Measurements from ENCODE around the gene PLK2. TPM values are rescaled to one million over a fixed set of nuclear protein-coding genes. Genes with fewer than 3 reads are reported as not detected.

PLK2 gene
- polyA plus RNA-seq (ENCODE audit: insufficient read depth in 1 of 5, insufficient read length in 5 of 5, low replicate concordance in 1 of 5): 100 to 1,000 TPM; 202 to 317 (median 288) TPM
- long read RNA-seq, donor 1, transcript PLK2-206 (2 exons, 625 nt): major isoform, 34 of 84 reads
- long read RNA-seq, donor 1, transcript PLK2-213 (3 exons, 823 nt): minor isoform, 9 of 84 reads
- long read RNA-seq, donor 1, transcript PLK2-201 (14 exons, 2,960 nt): minor isoform, 14 of 84 reads
- long read RNA-seq, donor 1, partial matches to known transcripts: 25 of 84 reads
- long read RNA-seq, donor 1, other reads (novel, unspliced or antisense): 0 of 84 reads
- long read RNA-seq, donor 2, transcript PLK2-201 (14 exons, 2,960 nt): major isoform, 14 of 21 reads
- long read RNA-seq, donor 2, partial matches to known transcripts: 0 of 21 reads
- long read RNA-seq, donor 2, other reads (novel, unspliced or antisense): 0 of 21 reads
- long read RNA-seq, donor 3, transcript PLK2-206 (2 exons, 625 nt): major isoform, 25 of 58 reads
- long read RNA-seq, donor 3, transcript PLK2-213 (3 exons, 823 nt): minor isoform, 7 of 58 reads
- long read RNA-seq, donor 3, transcript PLK2-212 (2 exons, 275 nt): minor isoform, 6 of 58 reads
- long read RNA-seq, donor 3, transcript PLK2-201 (14 exons, 2,960 nt): minor isoform, 8 of 58 reads
- long read RNA-seq, donor 3, partial matches to known transcripts: 11 of 58 reads
- long read RNA-seq, donor 3, other reads (novel, unspliced or antisense): 0 of 58 reads
- long read RNA-seq, donor 4, transcript PLK2-206 (2 exons, 625 nt): major isoform, 28 of 65 reads
- long read RNA-seq, donor 4, transcript PLK2-213 (3 exons, 823 nt): minor isoform, 5 of 65 reads
- long read RNA-seq, donor 4, transcript PLK2-201 (14 exons, 2,960 nt): minor isoform, 5 of 65 reads
- long read RNA-seq, donor 4, partial matches to known transcripts: 22 of 65 reads
- long read RNA-seq, donor 4, other reads (novel, unspliced or antisense): 0 of 65 reads
- long read RNA-seq, donor 5, transcript PLK2-201 (14 exons, 2,960 nt): minor isoform, 10 of 94 reads
- long read RNA-seq, donor 5, transcript PLK2-206 (2 exons, 625 nt): major isoform, 50 of 94 reads
- long read RNA-seq, donor 5, transcript PLK2-212 (2 exons, 275 nt): minor isoform, 5 of 94 reads
- long read RNA-seq, donor 5, partial matches to known transcripts: 22 of 94 reads
- long read RNA-seq, donor 5, other reads (novel, unspliced or antisense): 0 of 94 reads
- long read RNA-seq, donor 6, transcript PLK2-206 (2 exons, 625 nt): major isoform, 53 of 108 reads
- long read RNA-seq, donor 6, transcript PLK2-213 (3 exons, 823 nt): minor isoform, 7 of 108 reads
- long read RNA-seq, donor 6, transcript PLK2-201 (14 exons, 2,960 nt): minor isoform, 8 of 108 reads
- long read RNA-seq, donor 6, partial matches to known transcripts: 36 of 108 reads
- long read RNA-seq, donor 6, other reads (novel, unspliced or antisense): 0 of 108 reads
- long read RNA-seq, donor 7, transcript PLK2-206 (2 exons, 625 nt): major isoform, 7 of 24 reads
- long read RNA-seq, donor 7, transcript PLK2-201 (14 exons, 2,960 nt): minor isoform, 6 of 24 reads
- long read RNA-seq, donor 7, partial matches to known transcripts: 5 of 24 reads
- long read RNA-seq, donor 7, other reads (novel, unspliced or antisense): 0 of 24 reads
- long read RNA-seq, donor 8, transcript PLK2-213 (3 exons, 823 nt): minor isoform, 6 of 20 reads
- long read RNA-seq, donor 8, transcript PLK2-206 (2 exons, 625 nt): major isoform, 7 of 20 reads
- long read RNA-seq, donor 8, partial matches to known transcripts: 0 of 20 reads
- long read RNA-seq, donor 8, other reads (novel, unspliced or antisense): 0 of 20 reads

DNA sequence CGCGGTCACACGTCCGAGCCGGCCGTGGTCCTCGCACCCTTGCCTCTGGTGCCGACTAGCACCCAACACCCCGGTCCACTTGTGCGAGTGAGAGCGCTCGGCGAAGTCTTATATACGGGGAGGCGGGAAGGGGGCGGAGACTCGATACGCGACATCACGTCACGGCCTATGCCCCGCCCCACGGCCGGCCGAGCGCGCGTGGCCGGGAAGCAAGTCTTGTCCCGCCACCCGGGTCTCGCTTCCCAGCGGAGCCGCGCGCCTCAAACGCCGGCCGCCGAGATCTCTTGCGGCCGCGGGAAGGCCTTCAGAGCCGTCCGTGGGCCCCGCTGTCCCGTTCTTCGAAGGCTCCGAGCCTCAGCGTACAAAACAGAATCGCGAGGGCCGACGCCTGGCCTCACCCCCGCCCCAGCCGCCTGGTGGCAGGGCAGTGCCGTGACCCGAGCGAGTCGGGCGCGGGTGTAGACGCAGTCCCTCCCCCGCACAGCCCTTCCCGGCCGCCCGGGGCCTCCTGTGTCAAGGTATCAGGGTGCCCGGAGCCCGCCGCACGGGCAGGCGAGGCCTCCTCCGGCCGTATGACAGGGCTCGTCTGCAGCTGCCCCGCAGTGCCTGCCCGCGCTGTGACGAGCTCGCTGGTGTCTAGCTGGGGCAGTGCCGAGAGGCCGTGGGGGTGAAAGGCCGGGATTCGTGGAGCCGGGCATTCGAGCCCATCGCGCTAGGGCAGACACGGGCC, at the start of gene PLK2:
Gene PLK2 (minus strand): TSS at position 85 of the 730 bp plus-strand sequence. CDS start 127 bp downstream, outside the sequence.
- DNase-seq: peak; percentile 96 to 97

DNA sequence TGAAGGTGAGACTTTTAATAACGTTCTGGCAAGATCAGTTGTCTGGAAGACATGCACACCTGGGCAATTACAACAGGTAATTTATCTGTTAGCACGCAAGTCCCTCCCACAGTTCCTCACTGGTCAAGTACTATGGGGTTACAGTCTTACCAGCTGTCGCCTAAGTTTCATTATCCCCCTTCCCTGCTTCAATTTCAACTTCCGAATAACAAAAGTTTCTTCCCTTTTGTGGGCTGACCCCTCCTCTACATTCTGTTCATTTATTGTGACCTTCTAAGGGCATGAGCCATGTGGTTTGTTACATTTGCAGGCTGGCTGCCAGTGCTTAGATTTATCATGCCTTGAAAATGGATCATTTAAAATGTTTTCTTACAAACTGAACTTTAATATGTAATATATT, 47.8 kb upstream of the PLK2 start:
- DNase-seq: no peak

DNA sequence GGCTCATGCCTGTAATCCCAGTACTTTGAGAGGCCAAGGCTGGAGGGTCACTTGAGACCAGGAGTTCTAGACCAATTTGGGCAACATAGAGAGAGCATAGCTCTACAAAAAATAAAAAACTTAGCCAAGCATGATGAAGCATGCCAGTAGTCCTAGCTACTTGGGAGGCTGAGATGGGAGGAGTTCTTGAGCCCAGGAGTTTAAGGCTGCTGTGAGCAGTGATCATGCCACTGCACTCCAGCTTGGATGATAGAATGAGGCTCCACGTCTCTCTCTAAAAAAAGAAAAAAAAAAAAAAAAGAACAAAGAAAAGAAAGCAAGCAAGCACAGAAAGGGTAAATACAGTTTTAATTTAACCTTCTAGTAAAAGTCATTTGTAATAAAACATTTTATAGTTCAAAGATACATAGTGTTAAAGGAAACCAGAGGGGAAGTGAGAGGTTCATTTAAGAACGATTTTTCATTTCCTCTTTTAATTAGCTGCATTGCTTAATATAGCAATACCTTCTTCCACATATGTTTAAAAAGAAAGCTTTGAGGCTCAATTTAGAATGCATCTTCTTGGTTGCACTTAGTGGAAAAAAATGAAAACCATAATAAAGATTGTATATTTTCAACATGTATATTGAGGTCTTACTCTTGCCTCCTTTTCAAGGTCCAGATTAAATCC, 46.2 kb upstream of the PLK2 start:
- DNase-seq: no peak

DNA sequence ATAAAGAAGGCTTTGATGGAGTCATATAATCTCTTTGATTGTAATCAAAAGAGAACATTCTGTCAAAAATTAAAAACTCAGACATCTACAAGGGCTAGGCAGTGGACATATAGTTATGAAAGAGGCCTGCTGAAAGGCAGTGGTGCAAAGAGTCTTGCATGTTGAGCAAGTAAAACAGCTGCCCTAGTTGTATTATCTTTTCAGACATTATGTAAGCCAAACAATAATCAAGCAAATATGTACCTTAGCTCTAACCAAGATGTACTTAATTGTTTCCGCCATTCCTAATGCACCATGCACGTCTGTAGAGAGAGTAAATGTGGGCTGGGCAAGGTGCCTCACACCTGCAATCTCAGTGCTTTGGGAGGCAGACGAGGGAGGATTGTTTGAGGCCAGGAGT, 45.6 kb upstream of the PLK2 start:
- no peak for DNase-seq

DNA sequence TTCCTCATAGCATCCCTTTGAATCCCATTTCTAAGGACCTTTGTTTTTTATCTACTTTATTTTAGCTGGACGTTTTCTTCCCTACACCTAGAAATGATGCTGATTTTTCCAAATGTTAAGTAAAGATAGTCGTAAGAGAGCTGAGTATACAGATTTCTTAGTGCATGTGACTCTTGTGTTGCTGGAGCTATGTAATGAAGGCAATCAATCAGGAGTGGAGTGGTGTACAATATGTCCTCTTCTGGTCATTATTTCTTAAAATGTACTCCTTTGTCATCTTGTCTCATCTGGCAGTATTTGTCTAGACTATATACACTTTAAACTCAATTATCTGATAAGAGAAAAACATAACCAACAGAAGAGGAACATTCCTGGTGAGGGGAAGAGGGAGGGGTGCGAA, 44.9 kb upstream of the PLK2 start:
- DNase-seq: peak in 1 of 2 donors; percentile 10

DNA sequence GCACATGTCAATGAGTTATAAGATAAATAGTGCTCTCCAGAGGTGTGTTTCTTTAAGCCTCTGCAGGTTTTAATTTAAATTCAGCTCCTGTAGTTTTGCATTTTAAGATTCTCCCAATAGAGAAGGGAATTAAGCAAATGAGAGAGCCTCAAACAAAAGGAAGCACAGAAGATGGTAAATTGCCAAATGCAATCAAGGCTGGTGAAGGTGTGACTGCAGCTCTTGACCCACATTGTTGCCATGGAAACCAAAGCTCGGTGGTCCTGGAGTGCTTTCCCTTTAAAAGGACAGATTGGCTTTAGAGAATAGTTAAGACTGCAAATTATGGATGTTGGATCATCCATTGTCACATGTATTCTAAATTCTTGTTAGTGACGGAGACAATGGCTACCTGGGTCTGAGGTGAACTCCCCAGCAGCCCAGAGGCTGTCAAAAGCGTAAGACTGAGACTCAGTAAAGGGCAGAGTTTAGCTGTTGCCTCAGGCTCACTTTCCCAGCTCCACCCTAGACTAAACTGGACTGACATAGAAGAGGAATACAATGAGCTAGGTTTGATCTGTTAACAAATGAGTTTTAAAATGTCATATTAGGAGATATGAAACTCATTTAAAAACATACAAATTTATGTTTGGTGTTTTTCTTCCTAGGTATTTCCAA, 43.6 kb upstream of the PLK2 start:
- DNase-seq: no peak

DNA sequence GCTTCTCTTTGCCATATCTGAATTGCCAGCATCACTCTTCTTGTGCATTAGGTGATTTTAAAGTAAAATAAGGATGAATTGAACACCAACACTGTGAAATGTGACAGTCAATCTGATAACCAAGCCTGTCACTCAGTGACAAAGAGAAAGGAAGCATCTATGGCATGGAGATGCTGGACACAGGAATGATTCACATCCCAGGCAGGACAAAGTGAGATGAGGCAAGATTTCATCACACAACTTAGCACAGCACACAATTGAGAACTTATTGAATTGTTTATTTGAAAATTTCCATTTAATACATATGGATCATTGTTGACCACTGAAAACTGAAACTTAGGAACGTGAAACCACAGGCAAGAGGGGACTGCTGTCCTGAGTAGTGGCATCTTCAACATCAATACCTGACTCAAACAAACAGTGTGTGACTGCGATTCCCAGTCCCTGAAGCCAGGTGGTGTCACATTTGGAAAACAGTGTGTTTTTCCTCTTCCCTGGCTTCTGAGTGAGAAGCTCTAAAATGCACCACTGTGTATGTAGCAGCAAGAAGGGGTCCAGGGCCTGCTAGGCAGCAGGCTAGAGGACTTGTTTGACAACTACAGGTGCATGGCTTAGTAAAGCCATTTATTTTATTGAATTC, 42.0 kb upstream of the PLK2 start:
- no peak for DNase-seq

DNA sequence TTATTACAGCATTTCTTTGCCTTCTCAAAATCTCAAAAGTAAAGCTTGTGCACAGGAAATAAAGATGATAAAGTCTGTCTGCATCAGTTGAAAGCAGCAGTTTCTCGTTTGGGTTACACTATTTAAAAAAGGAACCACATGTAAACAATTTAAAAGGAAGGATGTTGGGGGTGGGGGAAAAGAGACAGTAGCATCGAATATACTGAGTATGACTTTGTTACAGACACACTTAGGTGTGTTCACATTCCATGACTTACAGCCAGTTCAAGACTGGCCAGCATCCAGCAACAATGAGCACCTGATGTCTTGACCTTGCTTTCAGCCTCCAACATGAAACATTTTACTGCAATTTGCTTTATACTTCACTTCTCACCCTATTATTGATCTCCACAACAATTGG, 40.1 kb upstream of the PLK2 start:
- DNase-seq: no peak

DNA sequence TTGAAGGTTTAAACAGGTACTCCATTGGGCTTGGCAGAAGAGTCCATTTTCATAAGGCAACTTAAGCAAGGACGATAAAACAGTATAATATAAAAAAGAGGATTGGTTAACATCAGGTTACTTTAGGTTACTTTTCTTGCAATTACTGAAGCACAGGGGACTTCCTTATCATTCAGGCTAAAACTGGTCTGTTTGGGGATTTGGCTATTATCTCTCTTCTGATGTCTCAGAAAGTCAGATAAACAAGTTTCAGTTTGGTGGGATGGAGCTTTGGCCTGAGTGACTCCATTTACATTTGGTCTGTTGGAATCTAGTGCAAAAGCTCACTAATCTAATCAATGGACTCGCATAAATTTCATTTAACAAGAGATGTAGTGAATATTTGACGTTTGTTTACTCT, 39.3 kb upstream of the PLK2 start:
- DNase-seq: no peak

DNA sequence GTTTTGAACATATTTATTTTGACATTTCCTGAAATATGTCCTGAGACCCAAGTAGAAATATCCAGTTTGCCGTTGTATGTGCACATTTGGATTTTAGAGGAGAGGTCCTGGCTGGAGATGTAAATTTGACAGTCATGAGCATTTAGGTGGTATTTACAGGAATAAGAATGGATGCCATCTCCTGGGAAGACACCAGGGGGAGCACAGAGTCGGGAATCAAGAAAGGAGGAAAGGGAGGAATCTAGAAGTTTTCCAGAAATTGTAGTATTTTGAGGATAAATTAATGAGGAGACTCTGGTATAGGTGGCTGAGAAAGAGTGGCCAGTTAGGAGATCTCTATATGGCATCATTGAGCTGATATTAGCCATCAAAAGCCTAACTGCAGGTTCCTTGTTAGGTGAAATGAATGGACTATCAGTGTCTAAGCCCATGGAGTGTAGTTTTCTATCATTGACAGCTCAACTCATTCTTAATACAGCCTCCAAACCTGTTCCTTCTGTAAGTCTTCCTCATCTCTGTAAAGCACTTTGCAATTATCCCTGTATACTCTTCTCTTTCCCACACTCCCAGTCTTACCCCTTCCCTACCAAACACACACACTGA, 38.6 kb upstream of the PLK2 start:
- DNase-seq: peak in 1 of 2 donors; percentile 38

DNA sequence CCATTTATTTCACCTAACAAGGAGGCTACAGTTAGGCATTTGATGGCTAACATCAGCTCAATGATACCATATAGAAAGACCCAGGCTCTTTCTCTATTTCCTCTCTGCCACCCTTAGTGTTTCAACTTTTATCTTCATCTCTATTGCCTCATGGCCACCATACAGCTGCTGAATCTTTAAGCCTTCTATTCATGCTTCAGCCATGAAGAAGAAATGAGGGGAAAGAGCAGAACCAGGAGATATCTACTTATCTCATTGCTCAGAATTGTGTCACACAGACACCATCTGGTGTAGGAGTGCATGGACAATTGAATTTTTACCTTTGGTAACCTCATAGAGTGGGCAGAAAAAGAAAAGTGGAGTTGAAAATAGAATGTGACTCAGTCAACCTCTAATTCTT, 38.0 kb upstream of the PLK2 start:
- no peak for DNase-seq

DNA sequence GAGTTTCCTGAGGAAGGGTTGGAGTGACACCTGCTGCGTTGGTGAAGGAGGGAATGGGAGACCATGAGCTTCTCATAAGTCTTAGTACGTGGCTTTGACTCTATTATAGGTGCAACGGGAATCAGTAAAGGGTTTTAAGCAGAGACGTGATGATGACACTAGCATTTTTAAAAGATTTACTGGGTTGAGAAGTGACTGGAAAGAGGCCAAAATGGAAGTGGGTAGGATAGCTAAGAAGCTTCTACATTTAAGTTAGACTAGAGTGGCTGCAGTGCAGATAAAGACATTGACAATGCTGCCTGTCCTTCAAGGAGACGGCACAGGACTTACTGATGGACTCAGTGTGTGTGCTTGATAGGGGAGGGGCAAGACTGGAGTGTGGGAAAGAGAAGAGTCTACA, 37.5 kb upstream of the PLK2 start:
- no peak for DNase-seq

DNA sequence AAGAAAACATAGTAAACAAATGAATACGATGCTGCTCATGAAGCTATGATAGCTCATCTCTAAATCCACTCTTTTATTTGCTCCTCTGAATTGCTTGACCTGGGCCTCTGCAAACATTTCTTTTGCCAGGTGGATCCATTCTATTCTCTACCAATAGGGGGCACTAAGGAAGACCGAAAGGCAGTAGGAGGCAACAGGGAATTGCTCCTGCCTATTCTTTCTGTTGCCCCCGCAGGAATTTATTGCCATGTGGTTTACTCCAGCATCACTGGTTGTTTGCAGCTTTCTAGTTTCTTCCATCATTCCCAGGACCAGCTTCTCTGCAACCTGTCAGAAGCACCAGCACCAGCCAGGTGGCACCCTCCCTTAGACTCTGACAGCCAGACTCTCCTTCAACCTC, 36.6 kb upstream of the PLK2 start:
- no peak for DNase-seq

DNA sequence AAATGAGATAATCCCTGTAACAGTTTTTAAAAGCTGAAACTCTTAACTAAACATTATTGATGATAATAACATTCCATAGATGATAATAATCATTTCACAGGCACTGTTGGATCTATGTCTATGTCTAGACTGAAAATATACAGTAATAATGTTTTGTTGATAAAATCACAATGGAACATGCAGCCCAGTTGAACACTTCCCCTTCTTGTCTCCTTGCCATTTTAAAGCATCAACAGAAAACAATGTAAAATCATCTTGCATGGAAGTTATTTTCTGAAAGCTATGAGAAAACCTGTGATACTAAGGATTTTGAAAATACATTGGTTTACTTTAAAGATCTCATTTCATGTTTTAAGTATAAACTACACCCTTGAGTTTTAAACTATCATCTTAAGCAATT, 33.3 kb upstream of the PLK2 start:
- no peak for DNase-seq

DNA sequence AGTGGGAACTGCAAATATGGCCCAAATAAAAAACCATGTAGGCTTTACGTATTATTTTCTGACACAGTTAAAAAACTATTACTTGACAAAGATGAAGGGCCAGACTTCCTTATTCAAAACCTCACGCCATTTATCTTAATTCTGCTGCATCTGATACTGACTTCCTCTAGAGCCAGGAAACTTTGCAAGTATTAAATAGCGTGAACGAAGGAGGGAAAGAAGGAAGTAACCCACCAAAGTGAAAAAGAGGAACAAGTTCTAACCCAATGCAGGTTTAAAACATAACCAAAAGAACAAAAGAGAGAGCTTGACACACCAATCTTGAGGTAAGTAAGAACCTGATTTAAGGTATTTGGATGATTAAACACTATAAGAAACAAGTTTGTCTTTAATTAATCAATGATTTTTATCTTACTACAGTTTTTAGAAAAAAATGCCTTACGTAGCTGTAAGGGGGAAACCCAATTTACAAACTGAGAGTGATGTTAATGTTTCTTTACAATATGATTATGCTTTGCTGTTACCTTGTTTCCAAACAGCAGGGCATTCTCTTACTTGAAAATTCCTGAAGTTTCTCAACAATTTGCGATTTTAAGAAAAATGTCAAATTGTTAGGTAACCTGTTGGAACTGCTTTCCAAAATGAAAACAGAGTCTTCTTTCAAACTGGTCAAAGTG, 31.5 kb upstream of the PLK2 start, which contains the start of gene GAPT:
Gene GAPT (plus strand): TSS at position 220 of the 677 bp plus-strand sequence. CDS start 3,102 bp downstream, outside the sequence.
- no peak for DNase-seq

DNA sequence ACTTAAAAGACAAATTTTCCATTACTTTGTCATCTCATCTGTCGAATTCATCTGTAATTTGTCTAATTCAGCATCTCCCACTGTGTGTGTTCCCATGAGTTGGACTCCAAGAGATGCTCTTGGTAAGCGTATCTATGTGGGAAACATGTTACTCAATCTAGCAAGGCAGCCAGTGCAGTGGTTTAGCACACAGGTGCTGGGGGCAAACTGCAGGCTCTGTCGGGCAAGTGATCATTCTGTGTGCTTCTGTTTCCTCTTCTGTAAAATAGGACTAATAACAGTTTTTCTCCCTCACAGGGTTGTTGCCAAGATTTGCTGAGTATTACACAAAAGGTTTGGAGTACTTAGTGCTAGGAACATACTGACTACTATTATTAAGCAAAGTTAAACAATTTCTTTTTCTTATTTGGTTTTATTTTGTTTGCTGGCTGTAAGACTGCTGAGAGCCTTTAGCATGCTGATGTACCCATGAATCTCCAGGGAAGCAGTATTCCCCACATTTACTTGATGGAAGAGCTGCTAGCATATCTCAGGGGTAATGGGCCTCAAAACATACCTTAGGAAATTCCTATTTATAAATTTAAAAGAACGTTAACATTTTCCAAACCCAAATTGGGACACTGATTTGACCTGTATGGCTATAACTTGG, 30.6 kb upstream of the PLK2 start:
- DNase-seq: no peak

DNA sequence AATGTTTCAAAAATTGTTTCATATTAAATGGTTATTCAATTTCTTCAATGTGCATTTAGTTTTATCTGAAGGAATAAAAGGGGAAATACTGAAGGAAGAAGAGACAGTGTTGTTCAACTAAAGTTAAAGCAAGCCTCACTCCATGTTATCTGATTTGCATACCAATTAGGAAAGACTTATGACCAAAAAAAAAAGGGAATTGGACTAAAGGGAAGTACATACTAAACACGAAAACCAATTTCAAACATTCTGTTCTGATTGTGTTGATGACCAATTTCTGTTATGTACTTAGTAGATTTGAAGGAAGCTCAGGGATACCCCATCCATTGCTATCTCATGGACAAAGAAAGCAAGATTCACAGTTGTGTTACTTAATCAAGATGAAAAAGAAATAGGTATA, 26.4 kb upstream of the PLK2 start:
- DNase-seq: no peak

Measured in right lung (tissue), 10 donors.